ENCODE data around the gene UBE2F.

Gene UBE2F

DNA sequence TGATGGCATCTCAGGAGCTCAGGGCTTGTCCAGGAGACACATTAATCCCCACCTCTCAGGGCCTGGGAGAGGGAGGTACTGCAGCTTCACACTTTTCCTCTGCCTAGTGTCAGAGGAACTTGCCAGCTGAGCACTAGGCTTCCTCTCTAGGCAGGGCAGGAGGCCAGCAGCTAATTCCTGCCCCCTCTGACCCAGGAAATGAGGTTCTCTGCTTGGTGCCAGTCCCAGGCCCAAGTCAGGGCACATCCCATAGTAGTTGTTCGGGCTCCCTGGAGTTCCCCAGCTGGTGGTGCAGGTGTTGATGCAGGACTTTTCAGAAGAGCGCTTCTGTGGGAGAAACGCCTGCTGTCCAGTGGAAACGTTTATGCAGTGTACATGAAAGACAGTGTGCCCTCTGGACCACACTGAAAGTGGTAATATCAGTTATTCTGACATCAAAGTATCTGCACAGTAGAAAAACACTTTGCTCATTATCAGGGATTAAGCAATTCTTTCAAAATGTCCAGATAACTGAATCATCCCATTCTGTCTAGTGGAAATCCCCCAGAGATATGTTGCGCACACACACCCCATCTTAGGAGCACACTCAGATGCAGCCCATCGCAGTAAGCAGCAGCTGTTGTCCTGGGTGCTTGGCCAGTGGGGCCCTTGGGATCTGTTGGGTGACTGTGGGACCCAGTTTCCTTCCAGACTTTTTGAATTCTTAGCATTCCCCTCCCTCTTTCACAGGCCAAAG, 76.2 kb downstream of the UBE2F start:
- TF ChIP-seq EGR1 (IDR thresholded peaks at IDR 0.05) = no peak
- no peak for TF ChIP-seq USF1 (IDR thresholded peaks at IDR 0.05)
- no peak for TF ChIP-seq ZBTB7A (IDR thresholded peaks at IDR 0.05; ENCODE audit: low read depth)
- TF ChIP-seq TAF1 (IDR thresholded peaks at IDR 0.05; ENCODE audit: low read depth) = no peak
- TF ChIP-seq TCF12 (IDR thresholded peaks at IDR 0.05; ENCODE audit: low read depth) = no peak
- no peak for TF ChIP-seq YY1 (IDR thresholded peaks at IDR 0.05; ENCODE audit: low read depth)
- no peak for TF ChIP-seq TEAD4 (IDR thresholded peaks at IDR 0.05)
- TF ChIP-seq CREB1 (IDR thresholded peaks at IDR 0.05; ENCODE audit: low read depth) = no peak
- TF ChIP-seq CEBPB (IDR thresholded peaks at IDR 0.05) = no peak
- TF ChIP-seq FOXM1 (IDR thresholded peaks at IDR 0.05; ENCODE audit: borderline replicate concordance, low read depth) = no peak
- TF ChIP-seq, protein P1, sequence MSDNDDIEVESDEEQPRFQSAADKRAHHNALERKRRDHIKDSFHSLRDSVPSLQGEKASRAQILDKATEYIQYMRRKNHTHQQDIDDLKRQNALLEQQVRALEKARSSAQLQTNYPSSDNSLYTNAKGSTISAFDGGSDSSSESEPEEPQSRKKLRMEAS (IDR thresholded peaks at IDR 0.05) = no peak
- TF ChIP-seq EP300 (IDR thresholded peaks at IDR 0.05; ENCODE audit: borderline replicate concordance) = no peak
- TF ChIP-seq RAD21 (IDR thresholded peaks at IDR 0.05; ENCODE audit: low read depth) = no peak
- TF ChIP-seq NFIC (IDR thresholded peaks at IDR 0.05) = no peak
- TF ChIP-seq, protein P2, sequence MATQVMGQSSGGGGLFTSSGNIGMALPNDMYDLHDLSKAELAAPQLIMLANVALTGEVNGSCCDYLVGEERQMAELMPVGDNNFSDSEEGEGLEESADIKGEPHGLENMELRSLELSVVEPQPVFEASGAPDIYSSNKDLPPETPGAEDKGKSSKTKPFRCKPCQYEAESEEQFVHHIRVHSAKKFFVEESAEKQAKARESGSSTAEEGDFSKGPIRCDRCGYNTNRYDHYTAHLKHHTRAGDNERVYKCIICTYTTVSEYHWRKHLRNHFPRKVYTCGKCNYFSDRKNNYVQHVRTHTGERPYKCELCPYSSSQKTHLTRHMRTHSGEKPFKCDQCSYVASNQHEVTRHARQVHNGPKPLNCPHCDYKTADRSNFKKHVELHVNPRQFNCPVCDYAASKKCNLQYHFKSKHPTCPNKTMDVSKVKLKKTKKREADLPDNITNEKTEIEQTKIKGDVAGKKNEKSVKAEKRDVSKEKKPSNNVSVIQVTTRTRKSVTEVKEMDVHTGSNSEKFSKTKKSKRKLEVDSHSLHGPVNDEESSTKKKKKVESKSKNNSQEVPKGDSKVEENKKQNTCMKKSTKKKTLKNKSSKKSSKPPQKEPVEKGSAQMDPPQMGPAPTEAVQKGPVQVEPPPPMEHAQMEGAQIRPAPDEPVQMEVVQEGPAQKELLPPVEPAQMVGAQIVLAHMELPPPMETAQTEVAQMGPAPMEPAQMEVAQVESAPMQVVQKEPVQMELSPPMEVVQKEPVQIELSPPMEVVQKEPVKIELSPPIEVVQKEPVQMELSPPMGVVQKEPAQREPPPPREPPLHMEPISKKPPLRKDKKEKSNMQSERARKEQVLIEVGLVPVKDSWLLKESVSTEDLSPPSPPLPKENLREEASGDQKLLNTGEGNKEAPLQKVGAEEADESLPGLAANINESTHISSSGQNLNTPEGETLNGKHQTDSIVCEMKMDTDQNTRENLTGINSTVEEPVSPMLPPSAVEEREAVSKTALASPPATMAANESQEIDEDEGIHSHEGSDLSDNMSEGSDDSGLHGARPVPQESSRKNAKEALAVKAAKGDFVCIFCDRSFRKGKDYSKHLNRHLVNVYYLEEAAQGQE (IDR thresholded peaks at IDR 0.05; ENCODE audit: low read depth) = no peak

- no peak for TF ChIP-seq FOXM1 (IDR thresholded peaks at IDR 0.05; ENCODE audit: borderline replicate concordance, low read depth)
- TF ChIP-seq TCF12 (IDR thresholded peaks at IDR 0.05; ENCODE audit: low read depth) = no peak
- TF ChIP-seq NFIC (IDR thresholded peaks at IDR 0.05) = no peak
- TF ChIP-seq YY1 (IDR thresholded peaks at IDR 0.05; ENCODE audit: low read depth) = no peak
These were observed 77.0 kb downstream of the UBE2F start for GRCh38 chr2:238043851-238044250.

GRCh38 chr2:238045575-238045974, 78.8 kb downstream of the UBE2F start:
- TF ChIP-seq CREB1 (IDR thresholded peaks at IDR 0.05; ENCODE audit: low read depth) (no peak), TEAD4 (IDR thresholded peaks at IDR 0.05) (no peak), ZBTB7A (IDR thresholded peaks at IDR 0.05; ENCODE audit: low read depth) (no peak), FOXM1 (IDR thresholded peaks at IDR 0.05; ENCODE audit: borderline replicate concordance, low read depth) (no peak), EGR1 (IDR thresholded peaks at IDR 0.05) (no peak), CEBPB (IDR thresholded peaks at IDR 0.05) (no peak), RAD21 (IDR thresholded peaks at IDR 0.05; ENCODE audit: low read depth) (no peak), EP300 (IDR thresholded peaks at IDR 0.05; ENCODE audit: borderline replicate concordance) (no peak)
- TF ChIP-seq, protein P1 (IDR thresholded peaks at IDR 0.05) = no peak
- TF ChIP-seq, protein P2 (IDR thresholded peaks at IDR 0.05; ENCODE audit: low read depth) = no peak

DNA sequence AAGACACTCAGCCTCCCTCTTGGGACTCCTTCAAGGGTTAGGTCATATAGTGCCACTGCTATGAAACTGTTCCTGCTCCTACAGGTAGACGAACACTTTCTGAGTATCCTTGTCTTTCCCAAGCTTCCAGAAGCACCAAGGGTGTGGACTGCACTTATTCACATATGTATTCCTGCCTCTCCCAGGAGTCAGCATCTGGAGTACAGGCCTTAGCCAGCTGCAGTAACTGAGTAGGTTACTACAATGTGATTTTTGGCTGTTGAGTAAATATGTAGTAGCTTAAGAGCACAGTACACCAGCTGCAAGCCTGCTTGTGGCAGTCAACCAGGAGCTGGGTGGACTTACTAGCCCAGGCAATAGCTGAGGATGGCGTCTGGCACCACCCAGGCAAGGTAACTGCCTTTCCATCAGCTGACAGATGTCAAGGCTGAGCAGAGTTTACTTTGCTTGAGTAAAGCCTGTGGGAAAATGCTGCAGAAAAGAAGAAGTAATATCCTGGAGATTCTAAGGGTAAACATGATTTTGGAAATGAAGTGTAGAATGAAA, 80.0 kb downstream of the UBE2F start:
- TF ChIP-seq, protein P2 (IDR thresholded peaks at IDR 0.05; ENCODE audit: low read depth) = no peak
- TF ChIP-seq ZBTB7A (IDR thresholded peaks at IDR 0.05; ENCODE audit: low read depth) = no peak
- TF ChIP-seq EGR1 (IDR thresholded peaks at IDR 0.05) = no peak
- no peak for TF ChIP-seq EP300 (IDR thresholded peaks at IDR 0.05; ENCODE audit: borderline replicate concordance)
- TF ChIP-seq TCF12 (IDR thresholded peaks at IDR 0.05; ENCODE audit: low read depth) = no peak
- TF ChIP-seq CEBPB (IDR thresholded peaks at IDR 0.05) = no peak
- TF ChIP-seq CREB1 (IDR thresholded peaks at IDR 0.05; ENCODE audit: low read depth) = no peak
- no peak for TF ChIP-seq FOXM1 (IDR thresholded peaks at IDR 0.05; ENCODE audit: borderline replicate concordance, low read depth)
- TF ChIP-seq, protein P1 (IDR thresholded peaks at IDR 0.05) = no peak
- no peak for TF ChIP-seq USF1 (IDR thresholded peaks at IDR 0.05)
- TF ChIP-seq RAD21 (IDR thresholded peaks at IDR 0.05; ENCODE audit: low read depth) = no peak
- no peak for TF ChIP-seq NFIC (IDR thresholded peaks at IDR 0.05)
- TF ChIP-seq TEAD4 (IDR thresholded peaks at IDR 0.05) = no peak
- no peak for TF ChIP-seq YY1 (IDR thresholded peaks at IDR 0.05; ENCODE audit: low read depth)
- TF ChIP-seq TAF1 (IDR thresholded peaks at IDR 0.05; ENCODE audit: low read depth) = no peak

All from Ishikawa (cell line).